Retinal pigment epithelial cell (primary cell): ENCODE measurements around the gene CARD14.

Experiments
- DNase-seq: peaks from one replicate; pipeline ENCODE4 v3.0.0-alpha.2; 2010; ENCODE audit warnings: low read depth
- H3K4me3 ChIP-seq: 2 replicates; pipeline ENCODE4 v1.5.1; 2011; ENCODE audit warnings: mild to moderate bottlenecking, low read length, control low read depth, moderate library complexity
- CTCF ChIP-seq: conservative IDR thresholded peaks from 2 replicates; pipeline ENCODE4 v1.5.1; 2011; ENCODE audit warnings: low read depth, low read length, control low read depth, inconsistent platforms

Gene CARD14

GRCh38 chr17:80126449-80126715 lies 43.4 kb upstream of the CARD14 start:
- no peak overlapping the region for H3K4me3 ChIP-seq
- no peak for DNase-seq
- TF ChIP-seq CTCF, result no peak

DNA sequence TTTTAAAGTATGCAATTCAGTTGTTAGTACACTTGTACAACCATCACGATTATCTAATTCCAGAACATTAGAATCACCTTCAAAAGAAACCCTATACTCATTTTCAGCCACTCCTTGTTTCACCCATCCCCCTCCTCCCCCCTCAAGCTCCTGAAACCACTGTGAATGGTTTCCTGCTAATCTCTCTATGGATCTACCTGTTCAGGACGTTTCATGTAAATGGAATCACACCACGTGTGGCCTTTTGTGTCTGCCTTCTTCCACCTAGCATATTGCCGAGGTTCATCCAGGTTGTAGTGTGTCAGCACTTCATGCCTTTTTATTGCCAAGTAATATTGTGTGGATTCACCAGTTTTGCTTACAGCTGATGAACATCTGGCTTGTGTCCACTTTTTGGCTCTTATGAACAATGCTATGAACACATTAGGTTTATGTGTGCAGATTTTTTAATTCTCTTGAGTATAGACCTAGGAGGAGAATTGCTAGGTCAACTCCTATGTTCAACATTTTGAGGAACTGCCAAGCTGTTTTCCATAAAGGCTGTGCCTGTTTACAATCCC lies 40.7 kb upstream of the CARD14 start:
- TF ChIP-seq CTCF, result no peak
- DNase-seq, result no peak
- no peak overlapping the region for H3K4me3 ChIP-seq

- no peak for TF ChIP-seq CTCF
- no peak overlapping the region for H3K4me3 ChIP-seq
- no peak for DNase-seq
These were observed 38.8 kb upstream of the CARD14 start for GRCh38 chr17:80130992-80131391.

DNA sequence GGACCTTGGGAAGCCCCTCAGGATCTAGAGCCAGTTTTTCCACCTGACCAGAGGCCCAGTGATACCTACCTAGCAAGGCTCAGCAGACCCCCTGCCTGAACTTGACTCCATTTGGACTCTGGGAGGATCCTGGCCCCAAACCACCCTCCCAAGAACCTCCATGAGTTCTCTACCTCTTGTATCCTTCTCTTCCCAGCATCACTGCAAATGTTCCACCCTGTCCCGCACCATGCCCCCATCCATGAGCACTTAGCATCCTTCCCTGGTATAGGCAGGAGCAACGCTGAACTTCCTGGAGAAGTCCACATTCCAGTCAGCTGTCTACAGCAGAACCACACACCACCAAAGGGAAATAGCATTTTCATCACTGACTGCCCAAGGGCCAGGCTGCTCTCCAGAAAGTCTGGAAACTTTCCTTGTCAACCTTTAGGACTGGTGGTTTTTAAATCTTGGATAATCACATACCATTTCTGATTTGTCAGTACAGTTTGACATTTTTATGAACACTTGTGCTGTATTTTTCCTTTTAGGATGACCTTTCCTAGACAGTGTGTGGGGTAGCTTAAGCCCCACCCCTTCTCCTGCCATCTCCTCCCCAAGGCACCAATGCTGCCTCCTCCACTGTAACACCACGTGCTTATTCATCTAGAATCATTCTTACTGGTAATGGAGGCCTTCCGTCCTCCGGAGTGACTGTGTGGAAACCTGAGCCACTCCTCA lies 36.8 kb upstream of the CARD14 start:
- no peak for DNase-seq
- TF ChIP-seq CTCF, result no peak
- H3K4me3 ChIP-seq, result no peak overlapping the region

- DNase-seq, result no peak
- no peak overlapping the region for H3K4me3 ChIP-seq
- TF ChIP-seq CTCF, result no peak
These were observed 36.2 kb upstream of the CARD14 start for GRCh38 chr17:80133626-80133970.

GRCh38 chr17:80137131-80137530 lies 32.7 kb upstream of the CARD14 start:
- no peak overlapping the region for H3K4me3 ChIP-seq
- TF ChIP-seq CTCF, result no peak
- DNase-seq, result no peak

GRCh38 chr17:80138856-80139426 lies 30.9 kb upstream of the CARD14 start:
- no peak for DNase-seq
- H3K4me3 ChIP-seq, result no peak overlapping the region
- TF ChIP-seq CTCF, result no peak
